IMR-90 (cell line): ENCODE data around the gene CRYBA2. TPM values are rescaled to one million over a fixed set of nuclear protein-coding genes. Genes with fewer than 3 reads are reported as not detected.

ENCODE experiments used
- ATAC-seq: fragments of 200-7000 bp; cut with Tn5 transposase; 2 replicates; pipeline ENCODE4 v1.9.1; 2020; ENCODE audit warnings: low read depth, mild to moderate bottlenecking, moderate library complexity
- BruUV-seq: library from RNA; stranded (reverse); fragments of 400-500 nt; replicated peaks from 2 replicates; lab custom pipeline; 2021; lab: Mats Ljungman, UMichigan
- CTCF ChIA-PET: fragments of 300-600 bp; formaldehyde crosslinking; extraction: SDS; loops from one replicate; lab custom pipeline; 2021; ENCODE audit warnings: antibody characterized with exemption; lab: Yijun Ruan, JAX
- POLR2A ChIA-PET: fragments of 300-600 bp; sonication (Branson Sonifier 250); formaldehyde crosslinking; loops from one replicate; lab custom pipeline; 2022; ENCODE audit warnings: antibody characterized with exemption; ENCODE audit not compliant: unreplicated experiment; lab: Charles Lee
- DNase-seq: peaks from one replicate; pipeline ENCODE4 v3.0.0; 2013
- H2AFZ ChIP-seq: replicated peaks from 2 replicates; pipeline ENCODE3; 2013; ENCODE audit warnings: low read length, mild to moderate bottlenecking; ENCODE audit not compliant: poor library complexity
- H2AK5ac ChIP-seq: 2 replicates; pipeline ENCODE4 v1.6.1; 2013; ENCODE audit warnings: low read depth, low read length, inconsistent platforms
- H2AK9ac ChIP-seq: replicated peaks from 2 replicates; pipeline ENCODE3; 2013; ENCODE audit warnings: mild to moderate bottlenecking, low read depth, low read length, moderate library complexity; ENCODE audit not compliant: poor library complexity
- H2BK120ac ChIP-seq: 2 replicates; pipeline ENCODE4 v1.6.1; 2013; ENCODE audit warnings: low read depth, low read length, inconsistent platforms
- H2BK15ac ChIP-seq: 3 replicates; pipeline ENCODE4 v1.6.1; 2013; ENCODE audit warnings: low read depth, low read length, inconsistent platforms
- H2BK20ac ChIP-seq: 2 replicates; pipeline ENCODE4 v1.6.1; 2013; ENCODE audit warnings: low read depth, mild to moderate bottlenecking, inconsistent platforms, low read length, moderate library complexity
- H2BK5ac ChIP-seq: 2 replicates; pipeline ENCODE4 v1.6.1; 2013; ENCODE audit warnings: mild to moderate bottlenecking, low read depth, low read length, inconsistent platforms; ENCODE audit not compliant: poor library complexity, severe bottlenecking
- H3K14ac ChIP-seq: replicated peaks from 2 replicates; pipeline ENCODE4 v1.6.1; 2013; ENCODE audit warnings: low read depth, low read length, inconsistent platforms
- H3K18ac ChIP-seq: 2 replicates; pipeline ENCODE4 v1.6.1; 2013; ENCODE audit warnings: low read depth, low read length, control low read depth
- H3K23ac ChIP-seq: 2 replicates; pipeline ENCODE4 v1.6.1; 2013; ENCODE audit warnings: low read depth, low read length, inconsistent platforms
- H3K27ac ChIP-seq: 2 replicates; pipeline ENCODE4 v1.5.1; 2013; ENCODE audit warnings: mild to moderate bottlenecking, control low read depth, low read length; ENCODE audit not compliant: insufficient read depth
- H3K27me3 ChIP-seq: 2 replicates; pipeline ENCODE4 v1.6.1; 2013; ENCODE audit warnings: low read length; ENCODE audit not compliant: control insufficient read depth, insufficient read depth
- H3K36me3 ChIP-seq: 2 replicates; pipeline ENCODE4 v1.6.1; 2013; ENCODE audit warnings: low read length, mixed read lengths; ENCODE audit not compliant: control insufficient read depth, insufficient read depth
- H3K4ac ChIP-seq: 2 replicates; pipeline ENCODE4 v1.6.1; 2013; ENCODE audit warnings: low read depth, low read length, inconsistent platforms
- H3K4me1 ChIP-seq: 2 replicates; pipeline ENCODE4 v1.6.1; 2013; ENCODE audit warnings: low read length, mixed read lengths; ENCODE audit not compliant: control insufficient read depth, insufficient read depth
- H3K4me2 ChIP-seq: 2 replicates; pipeline ENCODE4 v1.6.1; 2013; ENCODE audit warnings: low read depth, mild to moderate bottlenecking, control low read depth, low read length, moderate library complexity
- H3K4me3 ChIP-seq: 2 replicates; pipeline ENCODE4 v1.5.1; 2013; ENCODE audit warnings: low read depth, mild to moderate bottlenecking, control low read depth, low read length, moderate library complexity; ENCODE audit not compliant: insufficient read depth
- H3K56ac ChIP-seq: 2 replicates; pipeline ENCODE4 v1.6.1; 2013; ENCODE audit warnings: low read length, inconsistent platforms; ENCODE audit not compliant: insufficient read depth; ENCODE audit errors: extremely low read depth
- H3K79me1 ChIP-seq, 2 experiments: 2 replicates each; pipeline ENCODE4 v1.6.1; 2013; ENCODE audit warnings: low read length in 2 of 2, inconsistent platforms in 1 of 2, low read depth in 1 of 2
- H3K9ac ChIP-seq: 2 replicates; pipeline ENCODE4 v1.6.1; 2013; ENCODE audit warnings: low read depth, low read length, control low read depth
- H3K9me1 ChIP-seq: 2 replicates; pipeline ENCODE4 v1.6.1; 2013; ENCODE audit warnings: low read length, inconsistent platforms; ENCODE audit not compliant: insufficient read depth
- H3K9me3 ChIP-seq: 2 replicates; pipeline ENCODE4 v1.6.1; 2013; ENCODE audit warnings: low read length; ENCODE audit not compliant: control insufficient read depth, insufficient read depth
- H4K20me1 ChIP-seq: 2 replicates; pipeline ENCODE4 v1.6.1; 2013; ENCODE audit warnings: low read length, inconsistent platforms; ENCODE audit not compliant: insufficient read depth
- H4K5ac ChIP-seq: 2 replicates; pipeline ENCODE4 v1.6.1; 2013; ENCODE audit warnings: mild to moderate bottlenecking, low read depth, low read length, control low read depth
- H4K8ac ChIP-seq, 2 experiments: 2 replicates each; pipeline ENCODE4 v1.6.1; 2013; ENCODE audit warnings: low read depth in 2 of 2, low read length in 2 of 2, control low read depth in 1 of 2, inconsistent platforms in 1 of 2
- H4K91ac ChIP-seq: 2 replicates; pipeline ENCODE4 v1.6.1; 2013; ENCODE audit warnings: low read depth, low read length, inconsistent platforms; ENCODE audit not compliant: insufficient read depth
- CEBPB ChIP-seq: IDR thresholded peaks from 2 replicates; pipeline ENCODE4 v1.6.1; 2012; ENCODE audit warnings: low read depth, low read length, improper control_type of control experiment
- CHD1 ChIP-seq: IDR thresholded peaks from 2 replicates; pipeline ENCODE4 v1.6.1; 2012; ENCODE audit warnings: low read depth, low read length, improper control_type of control experiment
- MAFK ChIP-seq: IDR thresholded peaks from 2 replicates; pipeline ENCODE4 v1.6.1; 2012; ENCODE audit warnings: low read depth, low read length, improper control_type of control experiment
- RAD21 ChIP-seq: IDR thresholded peaks from 2 replicates; pipeline ENCODE4 v1.6.1; 2012; ENCODE audit warnings: low read length, improper control_type of control experiment
- RCOR1 ChIP-seq: IDR thresholded peaks from 2 replicates; pipeline ENCODE4 v1.6.1; 2012; ENCODE audit warnings: mild to moderate bottlenecking, low read length, improper control_type of control experiment; ENCODE audit not compliant: insufficient replicate concordance
- RFX5 ChIP-seq: IDR thresholded peaks from 2 replicates; pipeline ENCODE4 v1.8.0; 2012; ENCODE audit warnings: low read depth, mild to moderate bottlenecking, low read length, moderate library complexity
- WGBS, 2 experiments: methylation state at CpG; one replicate each; pipeline versions ENCODE4 v1.1.5 to v1.1.7; 2013; ENCODE audit warnings: missing lambda C conversion rate in 2 of 2; ENCODE audit not compliant: insufficient read length in 1 of 2; ENCODE audit errors: extremely low coverage in 2 of 2; 5-methylcytosine and 5-hydroxymethylcytosine counted together
- dilution Hi-C: fragments of 300-500 bp; cut with HindIII; formaldehyde crosslinking; loops from one replicate; pipeline ENCODE4 v1.14.3; 2018; ENCODE audit warnings: low sequenced_read_pairs; ENCODE audit not compliant: unreplicated experiment
- in situ Hi-C: fragments of 300-500 bp; cut with MboI; formaldehyde crosslinking; loops from 3 replicates; pipeline ENCODE4 v1.14.3; 2019; ENCODE audit warnings: low sequenced_read_pairs, inconsistent platforms, mixed read lengths
- intact Hi-C: fragments of 100-400 bp; cut with micrococcal nuclease; formaldehyde crosslinking; loops from 2 replicates; pipeline ENCODE4 v1.10.0; 2022
- polyA plus RNA-seq, 3 experiments: library from polyadenylated mRNA; depleted of rRNA; stranded (reverse); fragments of >200 nt; gene quantifications; 2 replicates each; pipeline ENCODE4 v1.2.3, GENCODE V29; 2012; ENCODE audit warnings: low replicate concordance in 1 of 3
- total RNA-seq: library from RNA; depleted of rRNA; stranded (reverse); fragments of >200 nt; gene quantifications from 2 replicates; pipeline ENCODE4 v1.2.3, GENCODE V29; 2012
- TF ChIP-seq, protein P1 (sequence below): conservative IDR thresholded peaks from 2 replicates; pipeline ENCODE4 v1.5.1; 2012; ENCODE audit warnings: mild to moderate bottlenecking, low read depth, low read length, improper control_type of control experiment

Gene CRYBA2
- total and polyA plus RNA-seq, 2 of the 4 experiments (the other 2 are of a cell fraction): not detected

DNA sequence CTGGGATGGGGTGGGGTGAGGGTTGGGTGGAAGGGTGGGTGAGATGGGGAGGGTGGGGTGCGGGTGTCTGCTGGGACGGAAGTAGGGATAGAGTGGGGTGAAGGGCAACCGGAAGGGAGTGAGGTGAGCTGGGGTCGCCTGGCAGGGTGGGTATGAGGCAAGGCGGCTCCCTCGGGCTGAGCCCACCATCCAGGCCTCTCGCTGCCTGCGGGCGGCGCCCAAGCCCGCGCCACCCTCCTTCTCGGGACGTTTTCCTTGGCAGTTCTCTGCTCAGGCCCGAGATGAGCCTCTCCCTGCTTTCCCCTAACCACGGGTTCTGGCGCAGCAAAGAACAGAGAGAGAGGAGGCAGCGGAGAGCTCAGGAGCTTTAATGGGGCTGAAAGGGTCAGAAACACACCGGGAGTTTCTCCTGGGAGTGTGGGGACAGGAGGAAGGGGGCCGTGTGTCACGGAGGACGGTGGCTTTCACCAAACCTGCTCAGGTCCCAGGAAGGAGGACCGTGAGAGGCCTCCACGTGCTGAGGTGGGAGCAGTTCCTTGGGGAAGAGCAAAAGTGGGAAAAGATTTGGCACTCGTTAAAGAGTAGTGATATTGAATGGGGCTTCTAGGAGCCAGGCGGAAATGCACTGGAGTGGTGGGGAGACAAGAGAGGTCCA is 12.4 kb downstream of the CRYBA2 start:
- no peak overlapping the region for H4K91ac ChIP-seq
- no peak overlapping the region for H3K4me3 ChIP-seq
- H3K27ac ChIP-seq: no peak overlapping the region
- ChIA-PET POLR2A (no interaction called here), CTCF (interaction anchor here (0.7 to 1.9 kb wide), 15 partner anchors 11 to 174 kb away, joined by 3 to 10 read pairs (median 4); partner anchors contain the start of gene CDK5R2)
- no peak overlapping the region for H4K8ac ChIP-seq
- no TSS peak for BruUV-seq
- no peak overlapping the region for H3K9ac ChIP-seq
- H4K20me1 ChIP-seq: no peaks in the 10 kb centered on the region; the same call in 1 of the 2 replicates
- peaks cover 72% of the 10 kb centered on the region for H3K27me3 ChIP-seq
- no peak overlapping the region for H2AK5ac ChIP-seq
- H3K18ac ChIP-seq: no peak overlapping the region
- no peak for TF ChIP-seq RAD21
- no peak for TF ChIP-seq CEBPB
- no peak for TF ChIP-seq RFX5
- no peak for TF ChIP-seq RCOR1
- no peak for TF ChIP-seq MAFK
- TF ChIP-seq CHD1: no peak
- TF ChIP-seq, protein P1, sequence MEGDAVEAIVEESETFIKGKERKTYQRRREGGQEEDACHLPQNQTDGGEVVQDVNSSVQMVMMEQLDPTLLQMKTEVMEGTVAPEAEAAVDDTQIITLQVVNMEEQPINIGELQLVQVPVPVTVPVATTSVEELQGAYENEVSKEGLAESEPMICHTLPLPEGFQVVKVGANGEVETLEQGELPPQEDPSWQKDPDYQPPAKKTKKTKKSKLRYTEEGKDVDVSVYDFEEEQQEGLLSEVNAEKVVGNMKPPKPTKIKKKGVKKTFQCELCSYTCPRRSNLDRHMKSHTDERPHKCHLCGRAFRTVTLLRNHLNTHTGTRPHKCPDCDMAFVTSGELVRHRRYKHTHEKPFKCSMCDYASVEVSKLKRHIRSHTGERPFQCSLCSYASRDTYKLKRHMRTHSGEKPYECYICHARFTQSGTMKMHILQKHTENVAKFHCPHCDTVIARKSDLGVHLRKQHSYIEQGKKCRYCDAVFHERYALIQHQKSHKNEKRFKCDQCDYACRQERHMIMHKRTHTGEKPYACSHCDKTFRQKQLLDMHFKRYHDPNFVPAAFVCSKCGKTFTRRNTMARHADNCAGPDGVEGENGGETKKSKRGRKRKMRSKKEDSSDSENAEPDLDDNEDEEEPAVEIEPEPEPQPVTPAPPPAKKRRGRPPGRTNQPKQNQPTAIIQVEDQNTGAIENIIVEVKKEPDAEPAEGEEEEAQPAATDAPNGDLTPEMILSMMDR: no peak
- no peaks in the 10 kb centered on the region; the same call in 1 of the 2 replicates for H3K9me1 ChIP-seq
- H3K4ac ChIP-seq: no peak overlapping the region
- dilution Hi-C loops: no loop called here
- intact Hi-C loops: no loop called here
- no peak overlapping the region for H3K56ac ChIP-seq
- H3K4me1 ChIP-seq: 0 out of 2 replicates have a peak, but pooled peaks cover 2% of the 10 kb centered on the region
- in situ Hi-C loops: no loop called here
- ATAC-seq (no peak), DNase-seq (no peak)
- 2% methylated on average over 7 of the region's 26 CpGs; no CpG with 5 or more reads in 1 of the 2 experiments for WGBS, 2 experiments
- no peak overlapping the region; the same call in 1 of the 2 replicates for H3K4me2 ChIP-seq
- H3K23ac ChIP-seq: no peak overlapping the region
- no peaks in the 10 kb centered on the region for H3K79me1 ChIP-seq
- no peaks in the 10 kb centered on the region for H3K36me3 ChIP-seq
- H2AFZ ChIP-seq: peak overlapping the region; percentile 5
- no peaks in the 10 kb centered on the region for H3K9me3 ChIP-seq
- H2BK120ac ChIP-seq: no peak overlapping the region
- no peak overlapping the region for H2BK15ac ChIP-seq
- no peak overlapping the region for H2AK9ac ChIP-seq
- H4K5ac ChIP-seq: no peak overlapping the region
- H2BK20ac ChIP-seq: no peak overlapping the region
- no peak overlapping the region for H3K14ac ChIP-seq
- H2BK5ac ChIP-seq: no peak overlapping the region
